Lung microvascular endothelial cell (primary cell): ENCODE measurements around the gene KIAA0232. TPM values are rescaled to one million over a fixed set of nuclear protein-coding genes. Genes with fewer than 3 reads are reported as not detected.
"Not testable (repeated sequence)": the region's sequence is repeated elsewhere in the genome, so short reads cannot be mapped to it uniquely, and the experiment has no call there.

Experiments
- DNase-seq, 2 donors: peaks; one replicate each; pipeline versions ENCODE4 v3.0.0 to v3.0.0-alpha.2; 2010; ENCODE audit warnings: low read depth in 2 of 2
- total RNA-seq: library from RNA; depleted of rRNA; stranded (reverse); fragments of >200 nt; gene quantifications from 2 replicates; pipeline ENCODE4 v1.2.1, GENCODE V29; 2014

Gene KIAA0232
- total RNA-seq, 1 donor from 2014 or later, result 10.9 TPM

GRCh38 chr4:6755088-6755753 is 27.3 kb upstream of the KIAA0232 start:
- no peak for DNase-seq

DNA sequence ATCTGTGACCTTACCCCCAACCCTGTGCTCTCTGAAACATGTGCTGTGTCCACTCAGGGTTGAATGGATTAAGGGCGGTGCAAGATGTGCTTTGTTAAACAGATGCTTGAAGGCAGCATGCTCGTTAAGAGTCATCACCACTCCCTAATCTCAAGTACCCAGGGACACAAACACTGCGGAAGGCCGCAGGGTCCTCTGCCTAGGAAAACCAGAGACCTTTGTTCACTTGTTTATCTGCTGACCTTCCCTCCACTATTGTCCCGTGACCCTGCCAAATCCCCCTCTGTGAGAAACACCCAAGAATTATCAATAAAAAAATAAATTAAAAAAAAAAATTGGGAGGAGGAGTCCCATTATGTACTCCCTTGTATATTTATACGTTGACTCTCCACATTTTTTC is 26.2 kb upstream of the KIAA0232 start:
- DNase-seq, result not testable (repeated sequence)

DNA sequence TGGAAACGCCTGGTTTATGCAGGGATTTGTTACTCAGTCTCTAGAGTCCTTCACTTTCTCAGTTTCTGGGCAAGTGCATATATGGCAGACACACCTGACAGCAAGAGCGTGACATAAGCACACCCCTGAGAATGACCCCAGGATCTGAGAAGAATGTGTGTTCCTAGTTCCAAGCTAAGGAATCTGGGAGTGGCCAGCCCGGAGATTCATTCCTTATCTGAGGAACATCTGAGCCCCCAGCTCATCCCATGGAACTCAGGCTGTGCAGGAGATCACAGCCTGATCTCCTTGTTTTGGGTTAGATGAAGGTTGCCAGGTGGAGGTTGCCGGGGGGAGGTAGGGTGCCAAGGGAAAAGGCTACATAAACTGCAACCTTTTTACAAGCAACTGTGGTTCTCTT is 23.8 kb upstream of the KIAA0232 start:
- DNase-seq, result no peak

DNA sequence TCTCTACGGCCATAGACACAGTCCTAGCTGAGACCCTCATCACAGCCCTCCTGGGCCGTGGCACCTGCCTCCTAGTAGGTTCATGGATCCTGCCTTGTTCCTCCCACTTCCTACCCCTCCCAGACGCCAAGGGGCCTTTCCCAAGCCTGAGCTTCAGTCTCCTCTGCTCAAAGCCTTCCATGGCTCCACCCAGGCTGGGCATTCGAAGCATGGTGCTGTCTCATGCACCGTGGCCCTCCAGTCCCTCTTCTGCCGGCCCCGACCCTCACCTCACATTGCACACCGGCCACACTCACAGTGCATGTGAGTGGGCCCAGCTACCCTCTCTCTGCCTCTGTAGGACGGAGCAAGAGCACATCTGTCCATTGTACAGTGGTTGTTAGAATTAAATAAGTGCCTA is 21.7 kb upstream of the KIAA0232 start:
- no peak for DNase-seq

GRCh38 chr4:6761649-6762615 is 20.6 kb upstream of the KIAA0232 start:
- no peak for DNase-seq

GRCh38 chr4:6763330-6763851 is 19.1 kb upstream of the KIAA0232 start:
- no peak for DNase-seq

DNA sequence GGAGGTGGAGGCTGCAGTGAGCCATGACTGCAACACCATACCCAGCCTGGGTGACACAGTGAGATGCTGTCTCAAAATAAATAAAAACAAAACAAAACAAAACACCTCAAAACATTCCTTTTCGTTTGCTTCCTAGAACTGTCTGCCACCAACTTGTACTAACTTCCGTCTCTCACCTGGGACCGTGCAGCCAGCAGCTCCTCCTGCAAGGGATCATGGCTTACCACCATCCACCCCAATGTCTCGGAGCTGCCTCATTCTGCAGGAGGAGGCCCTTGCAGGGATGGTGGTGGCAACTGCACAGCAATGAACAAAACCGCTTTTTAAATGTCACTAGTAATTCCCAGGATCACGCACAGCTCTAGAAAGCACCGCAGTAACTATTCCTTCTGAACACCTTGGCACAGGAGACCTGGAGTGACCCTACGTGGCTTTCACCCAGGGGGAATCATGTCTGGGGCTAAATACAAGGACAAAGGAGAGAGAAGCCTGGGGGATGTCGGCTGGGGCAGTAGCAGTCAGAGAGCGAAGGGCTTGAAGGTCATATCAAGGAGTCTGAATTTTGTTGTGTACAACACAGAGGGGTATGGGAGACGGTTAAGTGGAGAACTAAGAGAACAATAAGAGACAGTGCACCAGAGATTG is 17.4 kb upstream of the KIAA0232 start:
- no peak for DNase-seq

- DNase-seq, result no peak
Observed at GRCh38 chr4:6765703-6766102, 16.8 kb upstream of the KIAA0232 start.

DNA sequence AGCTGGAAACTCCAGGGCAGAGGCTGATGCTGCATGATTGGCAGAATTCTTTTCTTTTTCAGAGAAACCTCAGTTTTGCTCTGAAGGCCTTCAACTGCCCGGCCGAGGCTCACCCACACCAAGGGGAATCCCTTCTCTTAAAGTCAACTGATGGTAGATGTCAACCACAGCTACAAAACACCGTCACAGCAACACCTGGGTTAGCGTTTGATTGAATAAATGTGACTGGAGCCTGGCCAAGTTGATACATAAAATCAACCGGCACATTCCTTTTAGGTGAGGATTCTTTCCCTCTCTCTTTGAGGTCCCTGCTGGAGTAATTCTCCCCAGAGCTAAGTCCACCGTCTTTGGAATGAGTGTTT is 15.2 kb upstream of the KIAA0232 start:
- no peak for DNase-seq

DNA sequence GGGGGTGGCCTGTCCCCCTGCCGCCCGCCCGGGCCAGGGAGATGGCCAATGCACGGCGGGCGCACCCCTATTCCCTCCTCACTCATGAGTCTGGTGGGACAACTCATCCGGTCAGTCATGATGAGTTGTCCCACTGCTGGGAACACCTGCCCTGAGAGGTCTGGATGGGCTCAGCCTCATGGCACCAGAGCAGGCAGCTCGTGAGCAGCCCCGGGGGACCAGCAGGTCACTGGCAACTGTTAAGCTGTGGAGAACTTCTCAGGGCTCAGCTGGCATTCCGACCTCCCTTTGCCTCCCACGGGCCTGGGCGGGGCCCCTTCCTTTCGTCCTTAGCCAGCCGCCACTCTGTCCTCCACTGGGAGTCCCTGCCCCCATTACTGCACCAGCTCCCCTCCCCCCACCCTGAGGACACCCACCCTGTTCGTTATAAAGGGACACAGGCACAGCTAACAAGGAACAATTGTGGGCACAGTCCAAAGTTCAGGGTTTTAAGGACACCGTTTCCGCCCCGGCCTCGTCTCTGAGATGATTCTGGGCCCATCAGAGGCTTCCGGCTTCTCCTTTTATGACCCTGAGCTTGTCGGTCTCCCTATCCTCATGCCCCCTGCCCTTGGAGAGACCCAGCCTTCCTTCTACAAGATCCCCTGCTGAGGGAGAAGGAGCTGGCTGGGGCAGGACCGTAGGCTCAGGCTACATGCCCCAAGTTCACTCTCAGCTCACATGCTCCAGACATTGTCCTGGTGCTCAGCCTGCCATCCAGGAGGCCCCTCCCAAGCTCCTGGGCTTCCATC is 14.6 kb upstream of the KIAA0232 start:
- DNase-seq, result no peak

GRCh38 chr4:6768539-6768905 is 14.0 kb upstream of the KIAA0232 start:
- peak in 1 of 2 donors; percentile 18 for DNase-seq

DNA sequence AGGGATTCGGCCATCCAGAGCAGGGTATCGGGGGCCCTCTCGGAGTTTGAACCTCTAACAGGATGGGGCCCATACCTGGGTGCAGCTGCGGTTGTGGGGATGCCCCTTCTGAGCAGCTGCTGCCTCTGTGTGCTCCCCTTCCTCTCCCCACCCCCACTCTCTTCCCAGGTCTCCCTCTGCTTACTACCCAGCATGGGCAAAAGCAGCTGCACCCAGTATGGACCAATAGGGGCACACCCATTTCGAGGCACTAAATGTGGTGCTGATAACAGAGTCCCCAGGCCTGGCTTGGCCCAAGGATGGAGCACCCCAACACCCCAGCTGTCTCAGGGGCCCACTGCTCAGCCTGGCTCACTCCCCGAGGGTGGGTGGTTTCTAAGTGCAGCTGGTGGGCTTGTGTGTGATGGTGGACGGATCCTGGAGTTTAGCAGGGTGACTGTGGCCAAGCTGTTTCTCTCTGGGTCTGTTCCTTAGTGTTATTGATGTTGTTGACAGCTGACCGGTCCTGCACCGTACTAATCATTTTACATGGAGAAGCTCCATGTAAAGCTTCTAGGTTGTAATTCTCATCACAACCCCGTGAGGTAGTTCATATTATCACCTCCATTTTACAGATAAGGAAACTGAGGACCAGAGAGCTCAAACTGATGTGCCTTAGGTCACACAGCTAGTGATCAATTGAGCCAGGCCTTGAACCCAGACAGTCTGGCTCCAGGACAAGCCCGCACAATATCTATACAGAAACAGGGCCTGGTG is 13.1 kb upstream of the KIAA0232 start:
- DNase-seq, result no peak

DNA sequence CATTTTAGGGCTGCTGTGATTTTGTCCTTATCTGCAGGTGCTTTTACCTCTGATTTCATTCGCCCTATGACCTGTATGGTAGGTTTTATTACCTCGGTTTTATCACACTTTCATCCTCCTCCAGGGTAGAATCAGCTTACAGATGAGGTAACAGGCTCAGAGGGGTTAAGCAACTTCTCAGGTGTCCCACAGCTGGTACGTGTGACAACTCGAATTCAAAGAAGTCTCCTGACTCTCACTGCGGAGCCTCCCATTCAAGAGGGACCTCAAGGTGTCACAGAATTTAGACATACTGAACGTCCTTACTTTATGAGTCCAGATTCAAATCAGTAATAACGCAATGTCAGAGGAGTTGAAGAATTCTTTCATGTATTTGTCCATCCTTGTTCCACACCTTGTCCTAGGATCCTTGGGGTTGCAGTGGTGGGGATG is 12.5 kb upstream of the KIAA0232 start:
- DNase-seq, result no peak

DNA sequence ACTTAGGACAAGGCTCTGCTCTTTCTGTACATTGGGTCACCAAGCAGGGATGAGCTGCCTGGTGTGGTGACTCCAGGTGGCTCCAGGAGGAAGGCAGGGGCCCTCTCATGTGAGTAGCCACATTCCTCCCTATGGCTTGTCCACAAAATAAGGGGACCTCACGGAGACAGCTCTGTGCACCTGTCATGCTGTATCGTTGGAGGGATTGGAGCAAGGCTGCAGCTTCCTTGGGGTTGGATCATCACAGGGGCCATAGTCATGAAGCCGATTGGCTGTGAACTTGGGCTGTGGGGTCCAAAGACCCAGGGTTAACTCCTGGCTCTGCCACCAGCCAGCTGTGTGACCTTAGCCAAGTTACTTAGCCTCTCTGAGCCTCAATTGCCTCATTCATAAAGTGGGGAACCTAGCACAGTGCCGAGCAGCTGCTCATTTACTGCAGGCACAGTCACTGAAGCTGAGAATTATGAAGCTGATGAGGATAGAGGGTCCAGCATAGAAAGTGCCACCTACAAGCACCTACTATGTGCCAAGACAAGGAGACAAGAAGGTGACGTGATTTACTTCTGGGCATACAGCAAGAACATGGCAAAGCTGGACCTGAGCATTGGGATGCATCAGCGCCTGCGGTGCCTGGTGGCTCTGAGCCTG is 11.8 kb upstream of the KIAA0232 start:
- DNase-seq, result no peak

DNA sequence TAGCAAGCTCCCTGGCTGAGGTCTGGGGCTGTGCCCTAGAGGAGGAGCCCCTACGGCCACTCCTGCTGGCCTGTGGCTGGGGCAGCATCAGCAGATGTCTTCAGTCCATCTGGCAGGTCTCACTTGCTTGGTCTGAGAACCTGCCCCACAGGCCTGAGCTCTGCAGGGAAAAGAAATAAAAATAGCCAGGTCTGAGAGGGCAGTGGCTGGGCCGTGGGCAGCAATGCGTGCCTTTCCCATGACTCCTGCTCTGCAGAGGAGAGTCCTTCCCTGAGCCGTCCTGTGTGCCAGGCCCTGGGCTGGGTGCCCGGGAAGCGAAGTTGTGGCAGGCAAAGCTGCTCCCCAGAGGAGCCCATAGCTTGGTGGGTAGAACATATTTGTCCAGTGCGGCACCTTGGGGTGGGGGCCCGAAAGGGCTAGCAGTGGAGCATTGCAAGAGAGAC is 11.3 kb upstream of the KIAA0232 start:
- no peak for DNase-seq

- no peak for DNase-seq
Observed at GRCh38 chr4:6772223-6772928, 10.2 kb upstream of the KIAA0232 start.

DNA sequence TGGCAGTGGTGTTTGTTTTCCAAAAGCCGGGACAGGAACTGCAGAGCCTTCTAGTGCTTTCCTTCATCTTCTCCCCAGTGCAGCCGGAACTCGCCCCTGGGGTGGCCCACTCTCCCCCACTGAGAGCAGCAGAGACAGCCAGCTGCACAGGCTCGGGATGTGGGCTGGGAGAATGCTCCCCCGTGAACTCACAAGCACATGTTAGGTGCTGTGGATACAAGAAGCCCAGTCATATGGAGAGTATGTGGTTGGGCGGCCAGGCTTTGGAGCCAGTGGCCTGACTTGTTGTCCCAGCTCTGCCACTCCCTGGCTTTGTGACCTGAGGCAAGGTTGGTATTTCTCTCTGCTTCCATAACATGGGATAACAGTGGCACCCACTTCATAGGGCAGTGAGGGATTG is 9.4 kb upstream of the KIAA0232 start:
- no peak for DNase-seq

GRCh38 chr4:6773616-6774540 is 8.6 kb upstream of the KIAA0232 start:
- no peak for DNase-seq
